Measurements from ENCODE around the gene ASB17.
"Not testable (repeated sequence)": the region's sequence is repeated elsewhere in the genome, so short reads cannot be mapped to it uniquely, and the experiment has no call there.

Gene ASB17, protein sequence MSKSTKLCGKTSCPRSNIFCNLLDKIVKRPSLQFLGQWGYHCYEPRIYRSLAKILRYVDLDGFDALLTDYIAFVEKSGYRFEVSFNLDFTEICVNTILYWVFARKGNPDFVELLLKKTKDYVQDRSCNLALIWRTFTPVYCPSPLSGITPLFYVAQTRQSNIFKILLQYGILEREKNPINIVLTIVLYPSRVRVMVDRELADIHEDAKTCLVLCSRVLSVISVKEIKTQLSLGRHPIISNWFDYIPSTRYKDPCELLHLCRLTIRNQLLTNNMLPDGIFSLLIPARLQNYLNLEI

DNA sequence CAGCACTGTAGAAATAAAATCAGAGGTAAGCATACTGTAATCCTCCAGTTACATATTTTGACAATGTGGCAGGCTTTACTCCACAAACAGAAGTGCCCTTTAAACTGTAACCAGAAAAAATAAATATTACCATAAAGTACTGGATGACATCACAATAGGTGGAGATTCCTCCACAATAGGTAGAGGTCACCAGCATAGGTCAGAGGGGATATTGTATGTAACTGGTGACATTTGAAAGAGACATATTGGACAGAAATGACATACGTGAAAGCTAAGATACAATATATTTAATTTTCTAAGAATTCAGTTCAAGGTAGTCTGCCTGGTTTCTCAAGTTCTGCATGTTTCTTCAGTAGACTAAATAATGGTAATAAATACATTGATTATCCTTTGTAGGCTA is at the start of gene ASB17:
Gene ASB17, minus strand, starts transcription at position 101 of the 400 bp plus-strand sequence. CDS start 113 bp downstream, outside the sequence.
- DNase-seq = no peak

DNA sequence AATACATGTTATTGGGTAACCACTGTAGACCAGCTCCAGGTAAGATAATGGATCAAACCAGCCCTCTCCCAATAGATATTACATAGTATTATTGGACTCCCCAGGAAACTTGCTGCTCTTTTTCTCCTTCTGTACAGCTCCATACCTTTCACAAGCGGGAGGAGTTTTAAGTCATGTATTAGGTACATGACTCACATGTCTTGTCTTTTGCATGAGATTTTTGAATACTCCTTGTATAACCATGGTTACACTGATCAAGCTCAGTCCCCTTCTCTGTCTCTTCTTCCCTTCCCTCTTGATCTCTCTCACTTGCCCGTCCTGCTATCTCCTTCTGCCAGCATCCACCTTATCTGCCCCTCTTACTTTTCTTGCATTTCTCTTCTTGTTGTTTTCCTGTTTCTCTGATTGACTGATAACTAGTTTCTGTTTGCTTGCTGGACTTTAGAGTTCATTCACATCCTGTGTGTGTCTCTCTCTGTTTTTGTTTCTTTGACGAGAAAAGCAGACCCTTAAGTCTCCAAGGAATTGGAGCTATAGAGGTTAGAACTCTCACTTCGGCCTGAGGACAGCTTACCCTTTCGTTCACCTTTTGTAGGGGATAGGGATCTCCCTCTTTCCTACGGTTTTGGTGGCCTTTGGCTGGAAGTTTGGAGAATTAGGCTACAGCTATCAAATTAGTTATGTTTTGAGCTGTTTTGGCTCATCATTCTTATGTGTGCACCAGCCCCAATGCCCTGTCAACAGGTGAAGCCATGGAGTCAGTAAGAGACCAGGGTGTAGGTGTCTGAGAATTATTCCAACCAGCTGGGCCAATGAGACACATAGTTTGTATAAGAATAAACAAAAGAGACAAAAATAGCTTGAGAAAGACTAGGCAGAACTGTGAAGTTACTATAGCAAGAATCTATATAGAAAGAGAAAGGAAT is 49.0 kb upstream of the ASB17 start:
- DNase-seq = no peak

DNA sequence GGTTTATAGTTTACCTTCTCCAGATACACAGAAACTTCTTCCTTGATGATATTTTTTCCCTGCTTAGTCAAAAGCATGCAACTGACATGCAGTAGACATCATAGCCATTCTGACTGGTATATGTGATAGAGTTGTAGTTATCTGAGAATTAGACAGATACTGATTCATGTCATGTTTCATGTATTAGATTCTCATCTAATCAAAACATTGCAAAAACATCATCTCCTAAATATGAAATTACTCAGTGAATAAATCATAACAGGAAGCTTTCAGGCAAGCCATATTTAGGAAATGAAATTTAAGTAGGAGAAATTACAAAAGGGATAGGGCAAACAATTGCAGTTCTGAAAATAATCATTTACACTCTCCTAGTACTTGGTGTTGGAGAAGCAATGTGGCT is 38.4 kb upstream of the ASB17 start:
- no peak for DNase-seq

DNA sequence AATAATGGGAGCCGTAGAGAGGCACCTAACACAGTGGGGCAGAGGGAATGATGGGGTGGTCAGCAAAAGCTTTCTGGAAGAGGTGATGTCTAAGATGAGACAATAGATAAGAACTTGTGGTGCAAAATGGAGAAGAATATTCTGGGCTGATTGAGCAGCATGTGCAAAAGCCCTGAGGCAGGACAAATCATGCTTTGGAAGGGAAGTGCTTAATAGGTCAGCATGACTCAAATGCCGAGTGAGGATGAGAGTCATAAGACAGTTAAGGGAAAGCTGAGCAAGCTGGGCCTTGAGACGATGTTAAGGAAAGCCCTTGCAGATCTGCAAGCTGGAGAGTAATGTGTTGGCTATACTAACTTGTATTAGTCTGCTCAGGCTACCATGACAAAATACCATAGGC is 37.3 kb upstream of the ASB17 start:
- DNase-seq = no peak

DNA sequence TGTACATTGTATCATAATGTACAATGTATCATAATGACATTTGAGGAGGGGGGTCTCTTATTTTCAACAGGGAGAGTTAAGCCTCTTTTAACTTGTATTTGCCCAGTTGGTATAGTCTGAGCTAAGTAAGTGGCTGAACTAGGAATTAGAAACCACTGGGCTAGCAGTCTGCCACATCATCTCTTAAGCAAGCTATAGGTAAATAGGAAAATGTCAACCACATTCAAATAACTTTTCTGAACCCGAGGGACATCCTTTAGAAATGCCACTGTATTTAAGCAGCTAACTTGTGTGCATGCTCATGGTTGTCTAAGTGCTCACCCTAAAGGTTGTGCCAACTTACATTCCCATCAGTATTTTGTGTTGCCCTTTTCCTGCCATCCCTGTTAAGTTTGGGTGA is 35.5 kb upstream of the ASB17 start:
- no peak for DNase-seq

DNA sequence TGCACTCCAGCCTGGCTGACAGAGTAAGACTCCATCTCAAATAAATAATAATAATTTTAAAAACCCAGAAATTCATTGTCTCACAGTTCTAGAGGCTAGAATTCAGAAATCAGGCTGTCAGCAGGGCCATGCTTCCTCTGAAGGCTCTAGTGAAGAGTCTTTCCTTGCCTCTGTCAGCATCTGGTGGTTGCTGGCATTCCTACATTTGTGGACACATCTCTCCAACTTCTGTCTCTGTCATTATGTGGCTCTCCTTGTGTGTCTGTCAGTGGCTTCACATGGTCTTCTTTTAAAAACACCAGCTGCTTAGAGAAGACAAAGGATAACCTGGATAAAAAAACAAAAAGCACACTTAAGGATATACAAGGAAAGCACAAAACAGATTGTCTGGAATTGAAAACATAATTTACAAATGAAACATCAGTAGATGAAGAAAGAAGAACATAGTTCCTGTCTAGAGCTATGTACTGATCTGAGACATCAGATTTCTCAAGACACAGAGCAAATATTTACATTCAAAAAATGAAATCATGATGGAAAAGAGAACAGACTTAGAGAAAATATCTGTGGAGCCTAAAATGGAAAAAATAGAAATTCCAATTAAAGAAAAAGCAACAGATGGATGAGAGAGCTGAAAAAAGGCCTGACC is 32.7 kb upstream of the ASB17 start:
- DNase-seq = no peak

DNA sequence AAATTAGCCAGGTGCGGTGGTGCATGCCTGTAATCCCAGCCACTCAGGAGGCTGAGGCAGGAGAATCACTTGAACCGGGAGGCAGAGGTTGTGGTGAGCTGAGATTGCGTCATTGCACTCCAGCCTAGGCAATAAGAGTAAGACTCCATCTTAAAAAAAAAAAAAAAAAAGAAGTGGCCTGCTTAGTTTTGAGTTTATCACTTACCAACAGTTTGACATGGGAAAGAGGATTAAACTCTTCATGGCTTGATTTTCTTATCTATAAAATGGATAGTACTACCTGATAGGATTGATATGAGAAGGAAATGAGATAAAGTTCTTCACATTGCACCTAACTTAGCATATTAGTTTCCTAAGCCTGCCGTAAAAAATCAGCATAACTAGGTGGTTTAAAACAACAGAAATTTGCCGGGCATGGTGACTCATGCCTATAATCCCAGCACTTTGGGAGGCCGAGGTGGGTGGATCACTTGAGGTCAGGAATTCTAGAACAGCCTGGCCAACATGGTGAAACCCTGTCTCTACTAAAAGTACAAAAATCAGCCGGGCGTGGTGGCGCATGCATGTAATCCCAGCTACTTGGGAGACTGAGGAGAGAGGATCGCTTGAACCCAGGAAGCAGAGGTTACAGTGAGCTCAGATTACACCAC is 32.0 kb upstream of the ASB17 start:
- not testable (repeated sequence) for DNase-seq

DNA sequence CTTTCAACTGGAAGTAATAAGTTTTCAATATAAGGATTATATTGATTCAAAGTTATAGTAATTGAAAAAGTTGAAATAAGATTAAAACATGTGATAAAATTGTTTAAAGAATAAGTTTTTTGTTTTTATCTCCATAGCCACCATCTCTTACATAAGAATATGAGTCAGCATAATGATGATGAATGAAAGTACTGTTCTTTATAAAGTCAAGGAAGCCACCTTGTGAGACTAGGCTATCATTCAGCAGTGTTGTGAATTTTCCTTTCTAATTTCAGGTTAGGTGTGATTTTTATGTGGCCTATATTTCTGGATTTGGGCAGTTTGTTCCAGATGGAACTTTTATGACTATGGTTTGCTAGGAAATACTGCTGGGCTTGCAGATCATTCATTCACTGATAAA is 22.4 kb upstream of the ASB17 start:
- no peak for DNase-seq

DNA sequence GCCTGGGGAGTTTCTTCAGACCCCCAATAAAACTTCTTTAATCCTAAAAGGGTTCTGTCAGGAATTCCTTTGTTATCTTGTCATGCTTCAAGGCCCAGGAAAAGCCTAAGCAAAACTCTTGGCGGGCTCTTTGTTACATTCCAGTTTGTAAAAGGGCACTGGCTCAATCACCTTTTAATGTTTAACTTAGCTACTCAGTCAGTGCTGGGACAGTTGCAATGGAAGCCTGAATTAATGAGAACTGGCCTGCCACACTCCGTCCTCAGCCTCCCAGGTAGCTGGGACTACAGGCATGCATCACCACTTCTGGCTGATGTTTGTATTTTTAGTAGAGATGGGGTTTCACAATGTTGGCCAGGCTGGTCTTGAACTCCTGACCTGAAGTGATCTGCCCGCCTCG is 21.3 kb upstream of the ASB17 start:
- DNase-seq = no peak

DNA sequence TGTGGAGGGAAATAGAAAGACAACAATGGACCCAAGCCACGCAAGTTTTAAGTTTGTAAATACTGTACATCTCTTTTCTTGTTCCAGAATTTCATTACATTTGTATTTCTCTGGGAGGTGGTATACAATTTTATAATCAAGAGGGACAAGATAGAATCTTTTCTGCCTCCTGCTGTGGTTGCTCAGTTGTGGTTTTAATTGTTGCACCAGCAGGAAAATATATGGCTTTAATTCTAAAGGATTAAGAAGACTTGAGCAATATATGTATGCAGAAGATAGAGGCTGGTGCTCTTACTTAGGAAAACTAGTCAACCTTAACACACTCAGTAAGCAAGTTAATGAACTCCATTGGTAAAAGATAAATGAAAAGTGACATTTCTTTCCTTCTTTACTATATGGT is 19.8 kb upstream of the ASB17 start:
- no peak for DNase-seq

DNA sequence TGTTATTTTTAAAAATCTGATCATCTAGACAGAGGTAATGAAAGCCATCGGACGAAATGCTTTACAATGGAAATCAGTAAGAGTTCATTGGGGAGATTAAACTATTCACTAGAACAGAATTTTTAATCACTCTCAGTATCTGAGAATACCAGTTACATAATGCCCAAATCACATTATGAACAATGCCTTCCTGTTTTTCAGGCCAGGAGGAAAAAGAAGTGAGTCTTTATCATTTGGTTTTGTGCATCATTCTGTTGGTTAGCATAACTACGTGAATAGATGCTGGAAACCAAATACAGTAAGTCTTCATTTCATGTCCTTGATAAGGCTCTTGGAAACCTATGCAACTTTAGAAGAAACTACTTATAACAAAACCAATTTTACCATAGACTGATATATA is 18.0 kb upstream of the ASB17 start:
- DNase-seq = no peak

DNA sequence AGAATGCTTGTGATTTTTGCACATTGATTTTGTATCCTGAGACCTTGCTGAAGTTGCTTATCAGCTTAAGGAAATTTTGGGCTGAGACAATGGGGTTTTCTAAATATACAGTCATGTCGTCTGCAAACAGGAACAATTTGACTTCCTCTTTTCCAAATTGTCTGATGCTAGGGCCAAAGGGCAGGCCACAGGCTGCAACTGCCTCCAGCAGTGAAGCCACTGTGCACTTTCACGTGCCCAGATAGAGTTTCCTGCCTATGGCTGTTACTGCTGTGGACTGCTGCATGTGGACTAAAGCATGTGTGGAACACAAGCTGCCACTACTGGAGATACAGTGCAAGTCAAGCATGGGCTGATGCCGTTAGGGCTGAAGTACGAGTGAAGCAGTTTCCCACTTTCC is 10.8 kb upstream of the ASB17 start:
- not testable (repeated sequence) for DNase-seq

DNA sequence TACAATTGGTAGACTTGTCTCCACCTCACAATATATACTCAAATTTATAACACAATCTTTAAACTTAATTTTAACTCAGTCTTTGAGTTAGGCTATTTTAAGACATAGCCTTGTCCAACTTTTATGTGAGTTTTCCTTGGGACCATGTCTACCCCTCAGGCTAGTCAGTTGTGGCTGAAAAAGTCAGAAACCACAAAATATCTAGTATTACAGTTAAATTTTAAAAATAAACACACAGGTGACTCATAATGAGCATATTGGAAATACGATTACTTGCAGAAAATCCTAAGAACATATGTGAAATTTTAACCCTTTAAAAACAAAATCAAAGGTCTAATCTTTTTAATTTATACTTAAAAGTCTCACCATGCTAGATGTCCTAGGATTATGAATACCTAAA is 4.8 kb upstream of the ASB17 start:
- DNase-seq = no peak

DNA sequence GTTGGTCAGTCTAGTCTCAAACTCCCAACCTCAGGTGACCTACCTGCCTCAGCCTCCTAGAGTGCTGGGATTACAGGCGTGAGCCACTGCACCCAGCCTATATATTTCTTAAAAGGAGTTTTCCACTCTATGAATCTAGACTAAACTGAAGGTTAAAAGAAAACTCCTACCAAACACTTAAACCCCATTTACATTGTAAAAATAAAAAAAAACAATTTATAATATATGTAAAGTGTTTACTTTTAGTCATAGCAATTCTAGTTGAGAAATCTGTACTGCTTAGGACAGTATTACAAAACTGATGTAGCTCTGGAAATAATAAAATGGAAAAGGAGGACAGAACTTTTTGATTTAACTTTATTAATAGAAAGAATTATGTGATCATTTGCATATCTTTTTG is 9.5 kb downstream of the ASB17 start:
- no peak for DNase-seq

DNA sequence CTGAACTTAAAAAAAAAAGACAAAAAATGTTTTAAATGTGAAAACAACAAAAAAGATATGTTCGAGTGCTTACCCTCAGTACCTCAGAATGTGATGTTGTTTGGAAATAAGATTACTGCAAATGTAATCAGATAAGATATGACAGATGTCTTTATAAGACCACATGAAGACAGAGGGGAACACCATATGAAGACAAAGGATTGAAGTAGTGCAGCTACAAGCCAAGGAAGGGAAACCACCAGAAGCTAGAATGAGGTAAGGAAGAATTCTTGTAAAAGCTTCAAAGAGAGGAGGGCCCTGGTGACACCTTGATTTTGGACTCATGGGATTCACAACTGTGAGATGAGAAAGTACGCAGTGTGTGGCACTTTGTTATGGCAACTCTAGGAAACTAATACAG is 15.4 kb downstream of the ASB17 start:
- DNase-seq = no peak

DNA sequence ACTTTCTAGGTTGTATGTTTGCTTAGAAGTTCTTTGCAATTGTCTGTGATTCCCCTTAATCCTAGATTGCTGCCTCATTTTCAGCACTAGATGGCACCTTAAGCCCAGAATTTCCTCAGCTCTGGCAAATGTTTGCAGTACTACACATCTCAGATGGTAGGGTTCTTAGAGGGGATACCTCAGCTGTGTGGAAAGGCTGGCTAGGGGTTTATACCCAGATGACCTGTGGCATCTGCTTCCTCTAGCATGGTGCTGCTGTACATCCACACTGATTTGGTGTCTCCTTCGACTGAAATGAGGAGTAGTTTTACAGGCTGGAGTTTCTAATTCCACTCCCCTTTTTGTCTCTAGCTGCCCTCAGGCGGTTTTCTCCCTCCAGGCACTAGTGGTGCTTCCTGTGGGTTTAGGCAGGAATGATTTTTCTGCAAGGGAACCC is 23.5 kb downstream of the ASB17 start:
- peak; percentile 21 for DNase-seq

DNA sequence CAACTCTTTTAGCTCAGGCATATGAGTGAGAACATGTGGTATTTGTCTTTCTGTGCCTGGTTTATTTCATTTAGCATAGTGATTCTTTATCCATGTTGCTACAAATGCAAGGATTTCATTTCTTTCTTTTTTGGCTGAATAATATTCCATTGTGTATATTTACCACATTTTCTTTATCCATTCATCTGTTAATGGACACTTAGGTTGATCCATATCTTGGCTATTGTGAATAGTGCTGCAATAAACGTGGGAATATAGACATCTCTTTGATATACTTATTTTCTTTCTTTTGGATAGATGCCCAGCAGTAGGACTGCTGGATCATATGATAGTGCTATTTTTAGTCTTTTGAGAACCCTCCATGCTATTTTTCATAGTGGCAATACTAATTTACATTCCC is 30.8 kb downstream of the ASB17 start:
- no peak for DNase-seq

DNA sequence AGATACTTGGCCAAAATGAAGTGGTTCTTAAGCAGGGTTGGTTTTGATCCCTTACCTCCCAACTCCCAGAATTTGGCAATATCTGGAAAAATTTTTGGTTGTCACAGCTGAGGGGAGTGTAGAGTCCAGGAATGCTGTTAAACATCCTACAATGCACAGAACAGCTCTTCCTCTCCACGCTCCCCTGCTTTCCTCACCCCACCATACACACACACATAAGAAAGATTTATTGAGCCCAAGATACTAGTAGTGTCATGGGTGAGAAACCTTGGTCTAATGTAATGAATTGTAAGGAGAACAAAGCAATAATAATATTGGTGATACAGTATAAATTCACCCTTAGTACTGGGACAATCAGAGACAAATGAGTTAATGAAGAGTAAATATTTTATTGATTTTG is 47.8 kb downstream of the ASB17 start:
- DNase-seq = no peak

DNA sequence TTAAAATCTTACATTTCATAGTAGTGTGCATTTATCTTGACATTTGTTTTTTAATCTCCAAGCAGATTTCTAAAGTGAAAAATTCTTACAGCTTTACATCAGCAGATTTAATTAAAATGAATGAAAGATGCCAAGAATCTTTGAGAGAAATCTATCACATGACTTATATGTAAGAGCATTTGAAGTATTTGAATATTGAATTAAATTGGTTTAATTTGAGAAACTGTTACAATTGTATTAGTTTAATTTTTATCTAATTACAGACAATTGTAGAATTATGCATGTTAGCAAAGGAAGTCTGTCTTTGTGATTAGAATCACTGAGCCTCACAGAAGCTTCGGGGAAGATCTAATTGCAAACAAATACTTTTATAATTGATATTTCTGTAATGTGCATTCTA is 52.2 kb downstream of the ASB17 start:
- DNase-seq = no peak

DNA sequence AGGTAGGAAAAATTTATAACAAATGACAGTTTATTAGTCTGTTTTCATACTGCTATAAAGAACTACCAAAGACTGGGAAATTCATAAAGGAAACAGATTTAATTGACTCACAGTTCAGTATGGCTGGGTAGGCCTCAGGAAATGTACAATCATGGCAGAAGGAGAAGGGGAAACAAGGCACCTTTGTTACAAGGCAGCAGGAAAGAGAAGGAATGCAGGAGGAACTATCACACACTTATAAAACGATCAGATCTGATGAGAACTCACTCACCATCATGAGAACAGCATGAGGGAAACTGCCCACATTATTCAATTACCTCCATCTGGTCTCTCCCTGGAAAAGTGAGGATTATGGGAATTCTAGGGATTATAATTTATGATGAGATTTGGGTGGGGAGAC is 61.3 kb downstream of the ASB17 start:
- DNase-seq = no peak
